ENCODE measurements around the gene ACSS2. TPM values are rescaled to one million over a fixed set of nuclear protein-coding genes. Genes with fewer than 3 reads are reported as not detected.

Gene ACSS2
- total RNA-seq, 2 donors from 2014 or later: 17.0 to 34.2 TPM

DNA sequence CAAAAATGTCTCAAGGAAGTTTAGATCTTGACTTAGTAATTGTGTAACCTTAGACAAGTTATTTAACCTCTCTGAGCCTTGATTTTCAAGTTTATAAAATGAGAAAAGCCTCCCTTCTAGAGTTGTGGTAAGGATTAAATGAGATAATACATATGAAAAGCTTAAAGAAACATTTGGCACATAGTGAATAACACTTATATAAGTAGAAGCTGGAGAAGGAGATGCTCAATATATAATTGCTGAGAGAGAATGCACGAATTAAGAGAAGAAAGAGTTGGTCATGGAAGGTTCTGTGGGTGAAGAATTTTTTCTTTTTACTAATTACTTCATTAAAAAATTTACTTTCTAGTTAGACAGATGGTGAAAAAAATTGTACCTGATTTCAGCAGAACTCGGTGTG, 5.3 kb downstream of the ACSS2 start:
- no peaks in the 10 kb centered on the region for H3K4me1 ChIP-seq (ENCODE audit: control insufficient read depth, insufficient read depth, low read length)
- H3K4me1 Mint-ChIP-seq: peaks cover 5% of the 10 kb centered on the region

DNA sequence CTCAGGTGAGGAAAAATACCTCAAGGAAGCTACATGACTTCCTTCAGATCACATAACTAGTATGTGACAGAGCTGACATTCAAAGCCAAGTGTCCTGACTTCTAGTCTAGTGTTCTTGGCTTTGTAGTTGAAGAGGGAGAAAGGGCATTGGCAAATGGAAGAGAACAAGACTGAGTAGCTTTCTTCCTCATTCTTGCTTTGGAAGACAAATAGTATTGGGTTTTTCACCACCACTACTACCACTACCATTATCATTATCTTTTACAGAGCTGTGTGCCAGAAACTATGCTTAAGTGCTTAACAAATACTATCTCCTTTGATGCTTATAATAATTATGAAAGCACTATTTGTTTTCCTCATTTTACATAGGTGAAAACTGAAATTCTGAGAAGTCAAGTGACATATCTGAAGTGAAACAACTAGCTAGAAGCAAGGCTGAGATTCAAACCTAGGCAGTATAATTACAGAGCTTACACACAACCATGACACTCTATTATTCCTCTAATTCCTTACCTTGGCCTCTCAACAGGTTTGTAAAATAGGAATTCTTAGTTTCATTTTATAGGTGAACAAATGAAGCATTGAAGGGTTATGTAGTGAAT, 6.8 kb downstream of the ACSS2 start:
- H3K36me3 Mint-ChIP-seq (ENCODE audit: low read depth): peaks cover 15% of the 10 kb centered on the region
- no peaks in the 10 kb centered on the region for H3K9me3 Mint-ChIP-seq
- no peaks in the 10 kb centered on the region for H3K4me1 Mint-ChIP-seq
- TF ChIP-seq, protein P1, sequence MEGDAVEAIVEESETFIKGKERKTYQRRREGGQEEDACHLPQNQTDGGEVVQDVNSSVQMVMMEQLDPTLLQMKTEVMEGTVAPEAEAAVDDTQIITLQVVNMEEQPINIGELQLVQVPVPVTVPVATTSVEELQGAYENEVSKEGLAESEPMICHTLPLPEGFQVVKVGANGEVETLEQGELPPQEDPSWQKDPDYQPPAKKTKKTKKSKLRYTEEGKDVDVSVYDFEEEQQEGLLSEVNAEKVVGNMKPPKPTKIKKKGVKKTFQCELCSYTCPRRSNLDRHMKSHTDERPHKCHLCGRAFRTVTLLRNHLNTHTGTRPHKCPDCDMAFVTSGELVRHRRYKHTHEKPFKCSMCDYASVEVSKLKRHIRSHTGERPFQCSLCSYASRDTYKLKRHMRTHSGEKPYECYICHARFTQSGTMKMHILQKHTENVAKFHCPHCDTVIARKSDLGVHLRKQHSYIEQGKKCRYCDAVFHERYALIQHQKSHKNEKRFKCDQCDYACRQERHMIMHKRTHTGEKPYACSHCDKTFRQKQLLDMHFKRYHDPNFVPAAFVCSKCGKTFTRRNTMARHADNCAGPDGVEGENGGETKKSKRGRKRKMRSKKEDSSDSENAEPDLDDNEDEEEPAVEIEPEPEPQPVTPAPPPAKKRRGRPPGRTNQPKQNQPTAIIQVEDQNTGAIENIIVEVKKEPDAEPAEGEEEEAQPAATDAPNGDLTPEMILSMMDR (conservative IDR thresholded peaks at IDR 0.05): no peak
- Histone ChIP-seq H3K9me3 (ENCODE audit: control insufficient read depth, low read length) (no peaks in the 10 kb centered on the region), H3K4me1 (ENCODE audit: control insufficient read depth, insufficient read depth, low read length) (no peaks in the 10 kb centered on the region), H3K9ac (ENCODE audit: extremely low read depth, low read length, poor library complexity, severe bottlenecking) (no peak overlapping the region), H3K4me3 (ENCODE audit: low read length) (no peak overlapping the region), H3K36me3 (ENCODE audit: control insufficient read depth, insufficient read depth, low read length) (peaks cover 5% of the 10 kb centered on the region), H3K27ac (ENCODE audit: low read depth, low read length) (no peak overlapping the region), H3K27me3 (ENCODE audit: control insufficient read depth, insufficient read depth, low read length, poor library complexity, severe bottlenecking) (no peaks in the 10 kb centered on the region)
- no peak overlapping the region for H3K27ac Mint-ChIP-seq
- peaks cover 5% of the 10 kb centered on the region for H3K27me3 Mint-ChIP-seq (ENCODE audit: insufficient read depth)
- DNase-seq: no peak
- H3K4me3 Mint-ChIP-seq: no peak overlapping the region

More for the DNA sequence above, 5.3 kb downstream of the ACSS2 start:
- WGBS, 2 experiments (ENCODE audit: insufficient coverage in 1 of 2, insufficient read length in 1 of 2): 68% methylated on average over 2 of the region's 2 CpGs; no CpG with 5 or more reads in 1 of the 2 experiments
- Mint-ChIP-seq H3K27me3 (ENCODE audit: insufficient read depth) (peaks cover 16% of the 10 kb centered on the region), H3K27ac (no peak overlapping the region), H3K36me3 (ENCODE audit: low read depth) (peaks cover 15% of the 10 kb centered on the region), H3K9me3 (no peaks in the 10 kb centered on the region), H3K4me3 (no peak overlapping the region)
- H3K9me3 ChIP-seq (ENCODE audit: control insufficient read depth, low read length): no peaks in the 10 kb centered on the region
- peaks cover 5% of the 10 kb centered on the region for H3K36me3 ChIP-seq (ENCODE audit: control insufficient read depth, insufficient read depth, low read length)
- no peak overlapping the region for H3K27ac ChIP-seq (ENCODE audit: low read depth, low read length)
- H3K9ac ChIP-seq (ENCODE audit: extremely low read depth, low read length, poor library complexity, severe bottlenecking): no peak overlapping the region
- DNase-seq: no peak
- peaks cover 7% of the 10 kb centered on the region for H3K27me3 ChIP-seq (ENCODE audit: control insufficient read depth, insufficient read depth, low read length, poor library complexity, severe bottlenecking)
- TF ChIP-seq, protein P1 (conservative IDR thresholded peaks at IDR 0.05): no peak
- H3K4me3 ChIP-seq (ENCODE audit: low read length): no peak overlapping the region

DNA sequence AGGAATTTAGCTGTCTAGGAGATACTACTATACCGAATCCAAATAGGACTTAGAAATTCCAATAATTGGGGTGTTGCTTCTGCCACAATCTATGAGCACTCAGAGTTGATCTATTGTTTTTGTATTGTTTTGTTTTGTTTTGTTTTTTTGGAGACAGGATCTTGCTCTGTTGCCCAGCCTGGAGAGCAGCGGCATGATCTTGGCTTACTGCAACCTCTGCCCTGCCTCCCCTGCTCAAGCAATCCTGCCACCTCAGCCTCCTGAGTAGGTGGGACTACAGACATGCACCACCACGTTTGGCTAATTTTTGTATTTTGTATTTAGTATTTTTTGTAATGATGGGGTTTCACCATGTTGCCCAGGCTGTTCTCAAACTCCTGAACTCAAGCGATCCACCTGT, 7.4 kb downstream of the ACSS2 start:
- no peak for DNase-seq
- Histone ChIP-seq H3K27ac (ENCODE audit: low read depth, low read length) (no peak overlapping the region), H3K4me1 (ENCODE audit: control insufficient read depth, insufficient read depth, low read length) (no peaks in the 10 kb centered on the region), H3K36me3 (ENCODE audit: control insufficient read depth, insufficient read depth, low read length) (peaks cover 5% of the 10 kb centered on the region), H3K9me3 (ENCODE audit: control insufficient read depth, low read length) (no peaks in the 10 kb centered on the region), H3K4me3 (ENCODE audit: low read length) (no peak overlapping the region), H3K27me3 (ENCODE audit: control insufficient read depth, insufficient read depth, low read length, poor library complexity, severe bottlenecking) (no peaks in the 10 kb centered on the region), H3K9ac (ENCODE audit: extremely low read depth, low read length, poor library complexity, severe bottlenecking) (no peak overlapping the region)
- TF ChIP-seq, protein P1 (conservative IDR thresholded peaks at IDR 0.05): no peak
- H3K4me1 Mint-ChIP-seq: no peaks in the 10 kb centered on the region
- H3K36me3 Mint-ChIP-seq (ENCODE audit: low read depth): peaks cover 17% of the 10 kb centered on the region
- H3K27ac Mint-ChIP-seq: no peak overlapping the region
- H3K27me3 Mint-ChIP-seq (ENCODE audit: insufficient read depth): no peaks in the 10 kb centered on the region
- no peaks in the 10 kb centered on the region for H3K9me3 Mint-ChIP-seq
- no peak overlapping the region for H3K4me3 Mint-ChIP-seq
- 95 to 97% methylated on average over 2 to 4 of the region's 4 CpGs for whole genome bisulfite sequencing, 2 experiments (ENCODE audit: insufficient coverage in 1 of 2, insufficient read length in 1 of 2)

Measured in endodermal cell (in vitro differentiated cells).